ENCODE measurements around the gene PRPF38A. TPM values are rescaled to one million over a fixed set of nuclear protein-coding genes. Genes with fewer than 3 reads are reported as not detected.

PRPF38A gene
- total and polyA plus RNA-seq, 2 of the 4 experiments (the other 2 are of a cell fraction): 19.0 to 23.5 TPM

GRCh38 chr1:52424231-52424636 lies 19.8 kb downstream of the PRPF38A start:
- in situ Hi-C loops (cut with MboI; ENCODE audit: low sequenced_read_pairs): no loop called here
- peaks cover 10% of the 10 kb centered on the region for H3K36me3 ChIP-seq (ENCODE audit: control insufficient read depth, insufficient read depth, low read length)
- no peak overlapping the region for H3K14ac ChIP-seq (replicated peaks; ENCODE audit: low read depth, low read length)
- no peak overlapping the region for H2AK5ac ChIP-seq (ENCODE audit: low read depth, low read length)
- H2BK120ac ChIP-seq (ENCODE audit: low read depth, low read length): no peak overlapping the region
- H3K9me3 ChIP-seq (ENCODE audit: control insufficient read depth, insufficient read depth, low read length): no peaks in the 10 kb centered on the region
- no peaks in the 10 kb centered on the region for H3K27me3 ChIP-seq (ENCODE audit: control insufficient read depth, insufficient read depth, low read length)
- H3K4me1 ChIP-seq (ENCODE audit: control insufficient read depth, insufficient read depth, low read length): peaks cover 16% of the 10 kb centered on the region
- ChIA-PET CTCF (interaction anchor here (0.6 kb wide), 1 partner anchor 57 kb away, joined by 4 read pairs; no protein-coding TSS in a partner anchor), POLR2A (ENCODE audit: unreplicated experiment) (no interaction called here)
- H2AFZ ChIP-seq (replicated peaks; ENCODE audit: low read length, poor library complexity): no peak overlapping the region
- peaks cover 12% of the 10 kb centered on the region for H3K9me1 ChIP-seq (ENCODE audit: insufficient read depth, low read length)
- no peak overlapping the region for H4K8ac ChIP-seq (ENCODE audit: low read depth in 2 of 2, low read length in 2 of 2)
- H3K4ac ChIP-seq (ENCODE audit: low read depth, low read length): no peak overlapping the region
- H3K56ac ChIP-seq (ENCODE audit: extremely low read depth, insufficient read depth, low read length): no peak overlapping the region
- H2BK20ac ChIP-seq (ENCODE audit: low read depth, low read length): no peak overlapping the region
- dilution Hi-C loops (cut with HindIII; ENCODE audit: low sequenced_read_pairs, unreplicated experiment): no loop called here
- no peak overlapping the region for H2BK15ac ChIP-seq (ENCODE audit: low read depth, low read length)
- no peak overlapping the region for H4K91ac ChIP-seq (ENCODE audit: insufficient read depth, low read depth, low read length)
- H4K5ac ChIP-seq (ENCODE audit: low read depth, low read length): no peak overlapping the region
- H2AK9ac ChIP-seq (replicated peaks; ENCODE audit: low read depth, low read length, poor library complexity): no peak overlapping the region
- no peak overlapping the region for H3K4me3 ChIP-seq (ENCODE audit: insufficient read depth, low read depth, low read length)
- BruUV-seq (replicated peaks): no TSS peak
- intact Hi-C loops (cut with micrococcal nuclease): no loop called here
- H2BK5ac ChIP-seq (ENCODE audit: low read depth, low read length, poor library complexity, severe bottlenecking): no peak overlapping the region
- H3K23ac ChIP-seq (ENCODE audit: low read depth, low read length): no peak overlapping the region
- peaks cover 10% of the 10 kb centered on the region; the same call in 1 of the 2 replicates for H4K20me1 ChIP-seq (ENCODE audit: insufficient read depth, low read length)
- ATAC-seq (ENCODE audit: low read depth) (peak; percentile 33; the same call in 1 of the 2 replicates), DNase-seq (peak; percentile 13)
- H3K27ac ChIP-seq (ENCODE audit: insufficient read depth, low read length): no peak overlapping the region
- no peak overlapping the region for H3K18ac ChIP-seq (ENCODE audit: low read depth, low read length)
- no peak for TF ChIP-seq ELK1 (IDR thresholded peaks at IDR 0.05; ENCODE audit: borderline replicate concordance, low read depth, low read length)
- no peak for TF ChIP-seq RCOR1 (IDR thresholded peaks at IDR 0.05; ENCODE audit: insufficient replicate concordance, low read length)
- no peak for TF ChIP-seq SMC3 (IDR thresholded peaks at IDR 0.05; ENCODE audit: low read depth, low read length)
- TF ChIP-seq USF2 (IDR thresholded peaks at IDR 0.05; ENCODE audit: low read depth, low read length): no peak
- no peak for TF ChIP-seq FOS (IDR thresholded peaks at IDR 0.05; ENCODE audit: low read depth, low read length)
- TF ChIP-seq NFE2L2 (IDR thresholded peaks at IDR 0.05; ENCODE audit: low read depth, low read length): no peak
- TF ChIP-seq CHD1 (IDR thresholded peaks at IDR 0.05; ENCODE audit: low read depth, low read length): no peak
- no peak for TF ChIP-seq CTCF (conservative IDR thresholded peaks at IDR 0.05; ENCODE audit: low read depth, low read length)
- TF ChIP-seq CEBPB (IDR thresholded peaks at IDR 0.05; ENCODE audit: low read depth, low read length): no peak
- no peak for TF ChIP-seq POLR2A (IDR thresholded peaks at IDR 0.05; ENCODE audit: low read depth, low read length)
- no peak for TF ChIP-seq MXI1 (IDR thresholded peaks at IDR 0.05; ENCODE audit: borderline replicate concordance, low read depth, low read length)
- TF ChIP-seq RFX5 (IDR thresholded peaks at IDR 0.05; ENCODE audit: low read depth, low read length): no peak
- no peak for TF ChIP-seq MAZ (IDR thresholded peaks at IDR 0.05; ENCODE audit: borderline replicate concordance, low read depth, low read length)
- no peak for TF ChIP-seq RAD21 (IDR thresholded peaks at IDR 0.05; ENCODE audit: low read length)
- TF ChIP-seq BHLHE40 (IDR thresholded peaks at IDR 0.05; ENCODE audit: low read depth, low read length): no peak
- no peak for TF ChIP-seq MAFK (IDR thresholded peaks at IDR 0.05; ENCODE audit: low read depth, low read length)
- peaks cover 3 to 28% of the 10 kb centered on the region in 2 experiments; a peak in 3 of 4 replicates for H3K79me1 ChIP-seq (ENCODE audit: low read depth in 1 of 2, low read length in 2 of 2)
- H3K9ac ChIP-seq (ENCODE audit: low read depth, low read length): no peak overlapping the region
- H3K4me2 ChIP-seq (ENCODE audit: low read depth, low read length): no peak overlapping the region; the same call in 1 of the 2 replicates
